ENCODE measurements around the gene PCDHGA4. TPM values are rescaled to one million over a fixed set of nuclear protein-coding genes. Genes with fewer than 3 reads are reported as not detected.
A peak's percentile ranks its signal among the peaks of the same experiment; 100 is the strongest.

PCDHGA4 gene
- total and polyA plus RNA-seq, 2 of the 13 experiments (the other 11 are each of a cell fraction or from before 2014, with no cell fraction given), result 0.49 to 0.58 TPM

DNA sequence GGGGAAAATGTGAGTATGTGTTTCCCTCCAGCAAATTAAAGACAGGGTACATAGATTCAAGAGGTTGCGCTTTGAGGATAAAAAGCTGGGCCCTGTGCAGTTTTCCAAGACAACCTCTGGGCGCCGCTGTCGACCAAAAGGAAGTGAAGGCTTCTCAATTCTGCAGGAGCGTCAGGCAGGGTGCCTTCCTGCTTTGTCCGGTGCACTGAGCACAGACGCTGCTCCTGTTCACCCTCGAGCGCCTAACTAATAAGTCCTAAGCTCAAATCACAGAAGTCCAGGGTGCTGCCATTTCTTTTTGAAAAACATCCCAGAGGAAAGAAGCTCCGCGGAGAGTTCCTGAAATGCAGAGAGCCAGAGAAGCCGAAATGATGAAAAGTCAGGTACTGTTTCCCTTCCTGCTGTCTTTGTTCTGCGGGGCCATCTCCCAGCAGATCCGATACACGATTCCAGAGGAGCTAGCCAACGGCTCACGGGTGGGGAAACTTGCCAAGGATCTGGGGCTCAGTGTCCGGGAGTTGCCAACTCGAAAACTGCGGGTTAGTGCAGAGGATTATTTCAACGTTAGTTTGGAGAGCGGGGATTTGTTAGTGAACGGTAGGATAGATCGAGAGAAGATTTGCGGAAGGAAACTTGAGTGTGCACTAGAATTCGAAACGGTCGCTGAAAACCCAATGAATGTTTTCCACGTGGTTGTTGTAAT is 4.8 kb upstream of the PCDHGA4 start, which contains the start of gene PCDHGB1 (continued):
- TF ChIP-seq ZNF841 (CRISPR knock-in tag; IDR thresholded peaks at IDR 0.05; ENCODE audit: borderline replicate concordance) (no peak), ZNF563 (CRISPR knock-in tag; IDR thresholded peaks at IDR 0.05) (no peak), KDM2A (CRISPR knock-in tag; IDR thresholded peaks at IDR 0.05; ENCODE audit: borderline replicate concordance, low read depth) (peak; percentile 44; the same call in 1 of the 2 replicates), SIN3A (IDR thresholded peaks at IDR 0.05; ENCODE audit: borderline replicate concordance, low read depth, low read length) (no peak), NKX3-1 (CRISPR knock-in tag; IDR thresholded peaks at IDR 0.05) (no peak), ZNF329 (CRISPR knock-in tag; IDR thresholded peaks at IDR 0.05; ENCODE audit: low read depth) (no peak), HDAC1 (CRISPR knock-in tag; IDR thresholded peaks at IDR 0.05) (no peak), ETV6 (CRISPR knock-in tag; conservative IDR thresholded peaks at IDR 0.05) (no peak), CBFB (CRISPR knock-in tag; IDR thresholded peaks at IDR 0.05) (no peak), ZNF747 (CRISPR knock-in tag; IDR thresholded peaks at IDR 0.05; ENCODE audit: borderline replicate concordance) (no peak), PPARG (CRISPR knock-in tag; conservative IDR thresholded peaks at IDR 0.05) (no peak), ZC3H13 (CRISPR knock-in tag; IDR thresholded peaks at IDR 0.05) (no peak), SATB2 (CRISPR knock-in tag; IDR thresholded peaks at IDR 0.05) (no peak)
- TF ChIP-seq, protein P1, sequence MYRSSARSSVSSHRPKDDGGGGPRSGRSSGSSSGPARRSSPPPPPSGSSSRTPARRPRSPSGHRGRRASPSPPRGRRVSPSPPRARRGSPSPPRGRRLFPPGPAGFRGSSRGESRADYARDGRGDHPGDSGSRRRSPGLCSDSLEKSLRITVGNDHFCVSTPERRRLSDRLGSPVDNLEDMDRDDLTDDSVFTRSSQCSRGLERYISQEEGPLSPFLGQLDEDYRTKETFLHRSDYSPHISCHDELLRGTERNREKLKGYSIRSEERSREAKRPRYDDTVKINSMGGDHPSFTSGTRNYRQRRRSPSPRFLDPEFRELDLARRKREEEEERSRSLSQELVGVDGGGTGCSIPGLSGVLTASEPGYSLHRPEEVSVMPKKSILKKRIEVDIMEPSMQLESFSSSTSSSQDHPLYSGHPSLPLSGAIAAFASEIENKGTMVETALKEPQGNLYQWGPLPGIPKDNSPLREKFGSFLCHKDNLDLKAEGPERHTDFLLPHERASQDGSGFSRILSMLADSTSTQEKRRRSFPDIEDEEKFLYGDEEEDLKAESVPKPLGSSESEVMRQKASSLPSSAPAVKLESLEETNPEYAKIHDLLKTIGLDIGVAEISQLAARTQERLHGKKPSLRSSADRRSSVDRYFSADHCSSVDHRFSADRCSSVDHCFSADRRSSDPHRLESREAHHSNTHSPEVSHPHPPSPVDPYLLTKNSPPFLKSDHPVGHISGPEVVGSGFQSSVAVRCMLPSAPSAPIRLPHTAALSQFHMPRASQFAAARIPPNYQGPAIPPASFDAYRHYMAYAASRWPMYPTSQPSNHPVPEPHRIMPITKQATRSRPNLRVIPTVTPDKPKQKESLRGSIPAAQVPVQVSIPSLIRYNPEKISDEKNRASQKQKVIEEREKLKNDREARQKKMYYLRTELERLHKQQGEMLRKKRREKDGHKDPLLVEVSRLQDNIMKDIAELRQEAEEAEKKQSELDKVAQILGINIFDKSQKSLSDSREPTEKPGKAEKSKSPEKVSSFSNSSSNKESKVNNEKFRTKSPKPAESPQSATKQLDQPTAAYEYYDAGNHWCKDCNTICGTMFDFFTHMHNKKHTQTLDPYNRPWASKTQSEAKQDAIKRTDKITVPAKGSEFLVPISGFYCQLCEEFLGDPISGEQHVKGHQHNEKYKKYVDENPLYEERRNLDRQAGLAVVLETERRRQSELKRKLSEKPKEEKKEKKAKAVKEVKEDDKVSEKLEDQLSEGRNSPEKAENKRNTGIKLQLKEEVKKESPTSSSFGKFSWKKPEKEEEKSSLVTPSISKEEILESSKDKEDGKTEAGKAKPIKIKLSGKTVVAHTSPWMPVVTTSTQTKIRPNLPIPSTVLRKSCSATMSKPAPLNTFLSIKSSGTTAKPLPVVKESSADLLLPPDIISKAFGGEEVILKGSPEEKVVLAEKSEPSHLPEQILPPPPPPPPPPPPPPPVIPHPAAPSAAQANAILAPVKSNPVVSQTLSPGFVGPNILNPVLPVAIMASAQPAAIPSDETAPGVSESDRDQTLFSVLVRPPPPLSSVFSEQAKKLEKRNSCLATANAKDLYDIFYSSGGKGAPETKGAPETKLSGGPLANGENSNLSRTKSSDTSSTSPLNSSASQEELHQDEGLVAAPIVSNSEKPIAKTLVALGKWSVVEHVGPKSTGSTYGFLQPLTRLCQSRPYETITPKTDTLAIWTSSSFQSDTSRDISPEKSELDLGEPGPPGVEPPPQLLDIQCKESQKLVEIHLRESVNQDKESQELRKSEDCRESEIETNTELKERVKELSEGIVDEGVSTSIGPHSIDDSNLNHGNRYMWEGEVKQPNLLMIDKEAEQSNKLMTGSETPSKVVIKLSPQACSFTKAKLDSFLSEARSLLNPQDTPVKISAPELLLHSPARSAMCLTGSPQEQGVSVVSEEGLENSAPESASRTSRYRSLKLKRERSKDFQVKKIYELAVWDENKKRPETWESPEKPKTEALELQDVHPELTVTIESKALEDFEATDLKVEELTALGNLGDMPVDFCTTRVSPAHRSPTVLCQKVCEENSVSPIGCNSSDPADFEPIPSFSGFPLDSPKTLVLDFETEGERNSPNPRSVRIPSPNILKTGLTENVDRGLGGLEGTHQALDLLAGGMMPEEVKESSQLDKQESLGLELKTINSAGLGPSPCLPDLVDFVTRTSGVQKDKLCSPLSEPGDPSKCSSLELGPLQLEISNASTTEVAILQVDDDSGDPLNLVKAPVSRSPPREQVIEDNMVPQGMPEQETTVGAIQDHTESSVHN (CRISPR knock-in tag; IDR thresholded peaks at IDR 0.05), result no peak
- TF ChIP-seq, protein P2, sequence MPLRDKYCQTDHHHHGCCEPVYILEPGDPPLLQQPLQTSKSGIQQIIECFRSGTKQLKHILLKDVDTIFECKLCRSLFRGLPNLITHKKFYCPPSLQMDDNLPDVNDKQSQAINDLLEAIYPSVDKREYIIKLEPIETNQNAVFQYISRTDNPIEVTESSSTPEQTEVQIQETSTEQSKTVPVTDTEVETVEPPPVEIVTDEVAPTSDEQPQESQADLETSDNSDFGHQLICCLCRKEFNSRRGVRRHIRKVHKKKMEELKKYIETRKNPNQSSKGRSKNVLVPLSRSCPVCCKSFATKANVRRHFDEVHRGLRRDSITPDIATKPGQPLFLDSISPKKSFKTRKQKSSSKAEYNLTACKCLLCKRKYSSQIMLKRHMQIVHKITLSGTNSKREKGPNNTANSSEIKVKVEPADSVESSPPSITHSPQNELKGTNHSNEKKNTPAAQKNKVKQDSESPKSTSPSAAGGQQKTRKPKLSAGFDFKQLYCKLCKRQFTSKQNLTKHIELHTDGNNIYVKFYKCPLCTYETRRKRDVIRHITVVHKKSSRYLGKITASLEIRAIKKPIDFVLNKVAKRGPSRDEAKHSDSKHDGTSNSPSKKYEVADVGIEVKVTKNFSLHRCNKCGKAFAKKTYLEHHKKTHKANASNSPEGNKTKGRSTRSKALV (CRISPR knock-in tag; IDR thresholded peaks at IDR 0.05), result no peak

All from HepG2 (cell line).